GM19468 (cell line): ENCODE measurements around the gene WAPL.

Experiments
- ATAC-seq: cut with Tn5 transposase; IDR thresholded peaks from one replicate; pipeline ENCODE4 v1.9.1; 2021; ENCODE audit warnings: mild to moderate bottlenecking, moderate library complexity, moderate number of reproducible peaks; ENCODE audit not compliant: unreplicated experiment; ENCODE audit errors: extremely low read depth

The WAPL gene

DNA sequence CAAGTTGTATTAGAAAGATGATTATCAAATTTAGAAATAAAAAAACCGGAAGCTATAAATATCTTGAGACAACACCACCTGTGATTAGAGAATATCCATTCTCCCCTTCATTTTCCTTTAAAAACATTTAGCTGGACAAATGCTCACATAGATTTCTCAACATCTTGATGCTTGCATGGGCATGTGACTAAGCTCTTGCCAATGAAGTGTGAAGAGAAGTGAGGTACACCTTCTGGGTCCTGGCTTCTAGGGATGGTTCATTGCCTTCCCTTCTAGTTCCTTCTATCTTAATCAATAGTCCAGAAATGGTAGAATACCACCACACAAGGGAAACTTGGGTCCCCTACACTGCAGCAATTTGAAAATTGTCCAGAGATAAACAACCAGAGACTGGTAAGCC is 41.0 kb downstream of the WAPL start:
- ATAC-seq = no peak

DNA sequence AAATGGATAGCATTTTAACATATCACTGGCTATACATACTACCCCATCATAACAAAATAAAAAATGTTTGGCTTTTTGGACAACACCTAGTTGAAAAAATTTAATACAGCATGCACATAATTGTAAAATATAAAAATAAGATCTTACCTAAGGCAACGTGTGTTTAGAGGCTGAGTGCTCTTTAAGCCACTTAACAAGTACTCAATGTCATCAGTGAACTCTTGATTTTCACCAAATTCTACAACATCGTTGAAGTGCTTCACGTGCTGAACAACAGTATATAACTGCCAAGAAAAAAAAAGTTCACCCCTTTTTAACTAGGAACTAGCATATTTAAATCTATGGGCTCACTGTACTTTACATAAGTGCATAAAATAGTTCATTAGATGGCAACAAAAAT is 49.5 kb downstream of the WAPL start:
- no peak for ATAC-seq

DNA sequence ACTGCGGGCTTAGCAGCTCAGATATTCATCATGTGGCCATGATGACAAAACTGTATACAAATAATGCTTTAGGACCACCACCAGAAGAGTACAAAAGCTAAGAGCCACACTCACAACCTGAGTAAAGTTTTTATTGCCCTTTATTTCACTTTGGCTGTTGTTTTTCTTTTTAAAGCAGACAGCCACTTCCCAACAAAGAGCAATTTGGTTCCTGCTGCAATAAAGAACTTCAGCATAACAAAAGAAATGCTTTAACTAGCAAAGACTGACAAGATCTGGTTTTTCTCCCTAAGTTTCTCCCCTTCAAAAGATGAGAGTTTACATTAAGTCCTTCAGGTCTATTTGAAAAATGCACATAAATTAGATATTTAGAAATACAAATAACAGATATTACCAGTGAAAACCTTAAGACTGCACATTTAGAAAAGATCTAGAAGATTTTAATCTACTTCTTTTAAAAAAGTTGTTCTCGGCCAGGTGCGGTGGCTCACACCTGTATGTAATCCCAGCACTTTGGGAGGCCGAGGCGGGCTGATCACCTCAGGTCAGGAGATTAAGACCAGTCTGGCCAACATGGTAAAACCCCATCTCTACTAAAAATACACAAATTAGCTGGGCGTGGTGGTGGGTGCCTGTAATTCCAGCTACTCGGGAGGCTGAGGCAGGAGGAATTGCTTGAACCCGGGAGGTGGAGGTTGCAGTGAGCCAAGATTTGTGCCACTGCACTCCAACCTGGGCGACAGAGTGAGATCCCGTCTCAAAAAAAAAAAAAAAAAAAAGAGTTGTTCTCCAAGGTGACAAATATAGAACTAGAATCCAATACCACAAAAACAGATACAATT is 59.4 kb downstream of the WAPL start:
- ATAC-seq = no peak

DNA sequence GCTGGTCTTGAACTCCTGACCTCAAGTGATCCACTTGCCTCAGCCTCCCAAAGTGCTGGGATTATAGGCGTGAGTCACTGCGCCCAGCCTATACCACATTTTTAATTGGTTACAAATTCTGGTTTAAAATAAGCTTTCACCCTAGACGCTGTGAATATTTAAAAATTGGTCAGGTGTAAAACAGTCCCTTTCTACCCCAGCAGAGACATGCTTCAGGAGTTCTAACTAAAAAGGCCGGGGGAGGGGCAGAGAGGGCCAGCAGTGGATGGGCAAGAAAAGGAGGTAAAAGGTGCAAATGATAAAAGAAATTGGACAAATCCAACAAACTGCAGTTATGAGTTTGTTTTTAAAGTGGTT is 70.0 kb downstream of the WAPL start:
- no peak for ATAC-seq

DNA sequence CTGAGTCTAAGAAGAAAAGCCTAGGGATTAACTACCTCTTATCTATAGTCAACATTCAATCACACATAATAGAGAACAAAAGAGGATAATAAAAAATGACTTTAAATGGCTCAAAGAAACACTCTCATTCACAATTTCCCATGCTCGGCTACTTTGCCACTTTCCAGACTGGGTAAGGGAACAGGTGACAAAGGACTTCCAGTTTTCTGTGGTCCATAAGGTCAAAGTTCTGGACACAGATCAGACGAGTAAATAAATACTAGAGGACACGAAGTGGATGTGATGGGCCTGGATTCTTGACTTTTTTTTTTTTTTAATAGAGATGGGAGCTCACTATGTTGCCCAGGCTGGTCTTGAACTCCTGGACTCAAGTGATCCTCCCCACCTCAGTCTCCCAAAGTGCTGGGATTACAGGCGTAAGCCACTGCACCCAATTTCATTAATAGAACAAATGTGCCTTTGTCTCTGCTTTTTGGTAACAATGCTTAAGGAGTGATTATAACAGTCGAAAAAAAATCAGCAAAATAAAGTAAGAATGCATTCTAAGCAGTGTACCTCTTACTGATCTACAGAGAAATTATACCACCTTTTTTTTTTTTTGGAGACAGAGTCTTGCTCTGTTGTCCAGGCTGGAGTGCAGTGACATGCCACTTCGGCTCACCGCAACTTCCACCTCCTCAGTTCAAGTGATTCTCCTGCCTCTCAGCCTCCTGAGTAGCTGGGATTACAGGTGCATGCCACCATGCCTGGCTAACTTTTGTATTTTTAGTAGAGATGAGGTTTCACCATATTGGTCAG is 70.6 kb downstream of the WAPL start:
- ATAC-seq = no peak

DNA sequence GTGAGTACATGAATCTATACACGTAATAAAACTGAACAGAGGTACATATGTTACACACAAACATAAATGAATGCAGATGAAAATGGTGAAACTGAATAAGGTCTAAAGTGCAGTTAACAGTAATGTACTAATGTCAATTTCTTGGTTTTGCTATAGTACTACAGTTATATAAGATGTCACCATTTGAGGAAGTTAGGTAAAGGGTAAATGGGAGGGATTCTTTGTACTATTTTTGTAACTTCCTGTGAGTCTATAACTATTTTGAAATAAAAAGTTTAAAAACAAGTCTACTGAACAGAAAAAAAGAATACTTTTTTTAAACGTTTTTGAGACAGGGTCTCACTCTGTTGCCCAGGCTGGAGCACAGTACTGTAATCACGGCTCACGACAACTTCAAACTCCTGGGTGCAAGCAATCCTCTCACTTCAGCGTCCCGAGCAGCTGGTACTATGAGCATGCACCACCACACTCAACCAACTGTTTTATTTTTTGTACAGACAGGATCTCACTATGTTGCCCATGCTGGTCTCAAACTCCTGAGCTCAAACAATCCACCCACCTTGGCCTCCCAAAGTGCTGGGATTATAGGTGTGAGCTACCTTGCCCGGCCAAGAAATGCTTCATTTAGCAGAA is 71.5 kb downstream of the WAPL start:
- ATAC-seq = no peak

DNA sequence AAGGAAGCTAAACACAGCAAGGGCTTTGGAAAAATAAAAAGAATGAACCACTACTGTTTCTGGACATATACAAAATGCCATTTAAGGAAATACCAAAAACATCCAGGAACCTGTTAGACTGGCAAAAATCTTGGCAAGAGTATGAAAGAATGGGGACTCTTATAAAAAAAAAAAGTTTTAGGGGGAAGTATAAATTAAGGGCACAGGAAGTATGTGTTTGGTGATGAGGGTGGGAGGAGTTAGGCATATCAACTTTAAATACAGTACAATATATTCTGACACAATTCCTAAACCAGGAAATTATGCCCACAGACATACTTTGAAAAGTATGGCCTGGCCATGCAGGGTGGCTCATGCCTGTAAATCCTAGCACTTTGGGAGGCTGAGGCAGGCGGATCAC is 74.2 kb downstream of the WAPL start:
- no peak for ATAC-seq

DNA sequence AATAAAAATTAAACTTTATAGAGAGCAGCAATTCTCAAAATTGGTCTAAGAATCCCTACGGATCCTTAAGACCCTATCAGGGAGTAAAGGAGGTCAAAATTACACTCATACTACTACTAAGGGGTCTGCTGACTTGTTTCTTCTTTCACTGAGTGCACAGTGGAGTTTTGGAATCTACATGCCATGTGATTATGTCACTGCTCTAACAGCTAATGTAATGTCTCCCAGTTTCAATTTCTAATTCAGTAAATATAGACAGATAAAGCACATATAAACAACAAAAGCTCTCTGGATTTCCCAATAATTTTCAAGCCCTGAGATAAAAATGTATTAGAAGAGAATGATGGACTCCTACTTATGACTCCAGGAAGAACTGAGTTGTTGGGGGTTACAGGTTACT is 74.6 kb downstream of the WAPL start:
- ATAC-seq = no peak

DNA sequence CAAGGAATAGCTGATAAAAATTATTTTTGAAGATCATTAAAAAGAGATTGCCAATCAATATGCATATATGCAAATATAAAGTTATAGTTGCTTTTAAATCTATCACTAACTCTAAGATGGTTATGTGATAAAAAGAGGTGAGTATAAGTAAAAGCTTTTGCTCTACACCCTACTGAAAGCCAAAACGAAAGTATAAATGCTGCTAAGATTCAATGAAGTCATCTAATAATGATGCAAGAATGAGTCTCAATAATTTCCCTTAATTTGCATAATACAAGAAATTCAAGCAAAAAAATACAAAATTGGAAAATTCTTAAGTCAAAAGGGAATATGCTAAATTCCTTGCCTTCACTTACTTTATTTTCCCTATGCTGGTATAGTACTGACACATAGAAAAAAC is 75.2 kb downstream of the WAPL start:
- no peak for ATAC-seq

DNA sequence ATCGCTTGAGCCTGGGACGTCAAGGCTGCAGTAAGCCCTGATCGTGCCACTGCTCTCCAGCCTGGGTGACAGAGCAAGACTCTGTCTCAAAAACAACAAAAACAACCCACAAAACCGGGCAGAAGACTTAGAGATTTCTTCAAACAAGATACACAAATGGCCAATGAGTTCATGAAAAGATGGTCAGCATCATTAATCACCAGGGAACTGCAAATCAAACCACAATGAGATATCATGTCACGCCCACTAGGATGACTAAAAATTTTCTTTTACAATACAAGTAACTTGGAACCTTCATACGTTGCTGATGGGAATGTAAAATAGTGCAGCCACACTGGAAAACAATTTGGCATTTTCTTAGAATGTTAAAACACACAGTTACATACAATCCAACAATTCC is 77.7 kb downstream of the WAPL start:
- no peak for ATAC-seq

DNA sequence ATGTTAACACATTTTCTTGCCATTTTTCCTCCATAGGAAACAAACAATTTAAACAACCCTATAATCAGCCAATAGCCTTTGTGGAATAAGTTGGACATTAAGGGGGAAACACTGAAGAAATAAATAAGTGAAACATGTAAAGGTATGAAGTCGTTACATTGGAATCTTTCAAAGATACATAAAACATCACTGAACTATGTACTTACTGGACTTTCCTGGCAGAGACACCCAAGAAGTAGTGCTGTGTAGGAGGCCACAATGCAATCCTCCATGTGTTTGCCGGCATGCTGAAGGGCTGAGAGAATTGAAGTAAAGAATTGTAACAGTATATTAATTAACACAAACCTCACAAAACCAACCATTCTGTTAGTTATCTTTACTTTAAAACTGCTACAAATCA is 78.5 kb downstream of the WAPL start:
- ATAC-seq = no peak

DNA sequence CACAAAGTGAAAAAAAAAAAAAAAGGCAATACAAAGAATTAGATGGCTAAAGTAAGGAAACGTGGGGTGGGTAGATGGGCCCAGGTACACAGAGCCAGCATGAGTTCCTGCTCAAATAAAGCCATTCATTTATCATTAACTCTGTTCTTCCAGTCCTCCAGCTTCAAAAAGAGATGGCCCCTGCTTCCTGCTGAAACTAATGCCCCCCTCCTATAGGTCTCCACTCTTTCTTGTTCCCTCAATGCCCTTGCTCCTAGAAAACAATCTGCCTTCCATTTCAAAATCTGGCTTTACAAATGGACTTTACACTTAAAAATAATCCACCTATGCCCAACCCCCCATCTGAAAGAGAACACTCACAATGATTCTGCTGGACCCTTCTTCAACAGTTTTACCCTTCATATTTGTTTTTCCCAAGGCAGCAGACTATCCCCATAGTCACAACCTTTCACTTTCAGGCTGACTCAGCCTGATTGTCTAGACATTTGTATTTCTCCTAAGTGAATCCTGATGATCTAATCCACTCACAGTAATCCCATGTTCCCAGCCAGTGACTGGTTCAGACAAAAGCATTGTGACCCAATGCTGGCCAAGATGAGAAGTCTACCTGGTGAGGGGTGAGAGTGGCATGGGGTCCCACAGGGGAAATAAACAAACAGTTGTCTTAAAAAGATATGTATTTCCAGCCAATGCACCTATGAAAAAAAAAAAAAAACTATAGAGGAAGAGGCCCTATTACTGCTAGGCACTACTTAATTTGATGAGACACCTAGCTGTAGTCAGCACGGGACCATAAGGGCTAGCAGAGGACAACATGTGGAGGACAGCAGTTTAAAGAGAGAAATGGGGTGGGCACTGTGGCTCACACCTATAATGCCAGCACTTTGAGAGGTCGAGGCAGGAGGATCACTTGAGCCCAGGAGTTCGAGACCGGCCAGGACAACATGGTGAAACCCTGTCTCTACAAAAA is 80.4 kb downstream of the WAPL start:
- ATAC-seq = no peak

DNA sequence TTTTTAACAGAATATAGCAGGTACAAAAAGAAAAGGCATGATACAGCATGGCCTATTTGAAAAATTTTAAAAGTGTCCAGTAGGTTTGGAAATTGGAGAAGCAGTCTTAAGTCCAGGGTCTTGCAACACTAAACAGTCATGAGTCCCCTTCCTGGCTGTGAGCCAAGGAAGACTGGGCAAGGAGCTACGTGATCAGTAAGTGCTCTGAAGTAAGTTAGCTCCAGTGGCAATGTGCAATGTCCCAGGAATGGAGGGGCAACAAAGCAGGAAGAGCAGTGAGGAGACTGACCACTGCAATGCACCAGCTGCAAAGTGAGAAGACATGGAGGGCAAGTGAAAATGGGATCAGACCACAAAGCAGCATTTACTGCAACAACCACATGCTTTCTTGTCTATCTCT is 82.0 kb downstream of the WAPL start:
- no peak for ATAC-seq

DNA sequence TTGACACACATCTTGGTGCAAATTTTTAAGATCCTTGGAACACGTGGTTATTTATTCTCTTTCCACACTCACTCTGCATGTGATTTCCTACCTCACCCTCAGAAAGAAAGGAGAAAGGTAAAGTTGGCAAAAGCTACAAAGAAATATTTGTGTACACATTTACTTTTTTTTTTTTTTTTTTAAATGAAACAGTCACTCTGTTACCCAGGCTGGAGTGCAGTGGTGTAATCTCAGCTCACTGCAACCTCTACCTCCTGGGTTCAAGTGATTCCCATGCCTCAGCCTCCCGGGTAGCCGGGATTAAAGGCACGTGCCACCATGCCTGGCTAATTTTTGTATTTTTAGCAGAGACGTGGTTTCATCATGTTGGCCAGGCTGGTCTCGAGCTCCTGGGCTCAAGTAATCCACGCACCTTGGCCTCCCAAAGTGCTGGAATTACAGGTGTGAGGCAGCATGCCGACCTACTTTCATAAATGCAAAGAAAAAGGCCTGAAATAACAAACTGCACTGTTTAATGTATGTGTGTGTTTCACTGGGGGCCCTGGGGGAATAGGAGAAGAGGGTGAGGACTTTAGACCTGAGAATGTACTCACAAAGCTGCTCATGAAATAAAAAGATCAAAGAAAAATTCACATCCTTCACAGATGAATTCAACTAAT is 83.4 kb downstream of the WAPL start:
- ATAC-seq = no peak

DNA sequence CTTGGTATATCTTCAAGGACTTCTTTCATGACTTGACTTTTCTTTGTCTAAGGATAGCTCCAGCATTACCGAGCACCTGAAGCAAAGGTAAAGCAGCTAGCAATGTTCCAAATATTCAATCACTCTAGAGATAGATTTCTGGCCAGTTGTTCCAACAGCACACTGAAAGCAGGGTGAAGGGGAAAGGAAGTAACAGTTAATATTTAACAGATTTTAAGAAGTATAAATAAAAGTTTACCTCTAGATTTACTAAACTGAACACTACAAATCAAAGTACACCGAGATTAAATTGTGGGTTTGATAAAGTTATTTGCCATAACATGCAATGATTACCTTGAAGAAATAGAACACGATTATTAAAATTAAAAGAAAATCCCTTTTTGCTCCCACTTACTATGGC is 84.1 kb downstream of the WAPL start:
- ATAC-seq = no peak

DNA sequence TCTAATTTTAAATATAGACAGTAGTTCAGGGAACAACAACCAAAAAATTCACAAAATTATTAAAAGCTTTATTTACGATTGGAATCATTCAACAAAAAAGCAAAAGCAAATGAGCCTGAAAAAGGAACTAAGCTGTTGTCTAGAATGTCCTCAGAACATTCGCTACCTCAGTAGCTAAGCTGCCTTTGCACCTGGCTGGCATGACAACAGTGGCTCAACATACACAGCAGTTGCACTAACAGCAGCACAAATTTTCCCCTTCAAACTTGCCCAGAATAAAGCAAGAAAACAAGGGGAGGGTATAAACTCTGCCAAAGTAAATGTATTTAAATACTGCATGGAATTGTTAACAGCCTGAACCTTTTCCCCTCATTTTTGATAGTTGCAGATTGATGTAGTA is 84.6 kb downstream of the WAPL start:
- ATAC-seq = no peak

DNA sequence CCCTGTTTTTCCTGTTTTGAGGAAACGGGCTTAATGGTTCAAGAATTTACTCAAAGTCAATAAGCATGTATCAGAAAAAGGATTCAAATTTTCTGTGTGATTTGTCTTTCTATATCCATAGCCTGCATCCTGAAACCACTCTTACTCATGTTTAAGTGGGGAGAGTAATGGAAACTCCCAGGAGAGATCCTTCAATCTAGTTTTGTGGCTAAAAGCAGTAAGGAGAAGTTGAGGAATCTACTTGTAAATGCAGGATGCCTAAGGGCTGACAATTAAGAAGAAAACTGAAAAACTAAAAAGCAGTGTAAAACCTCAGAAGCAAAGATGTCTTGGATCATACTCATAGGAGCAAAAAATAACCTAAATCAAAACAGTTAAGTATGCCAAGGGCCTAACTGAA is 86.9 kb downstream of the WAPL start:
- ATAC-seq = no peak

DNA sequence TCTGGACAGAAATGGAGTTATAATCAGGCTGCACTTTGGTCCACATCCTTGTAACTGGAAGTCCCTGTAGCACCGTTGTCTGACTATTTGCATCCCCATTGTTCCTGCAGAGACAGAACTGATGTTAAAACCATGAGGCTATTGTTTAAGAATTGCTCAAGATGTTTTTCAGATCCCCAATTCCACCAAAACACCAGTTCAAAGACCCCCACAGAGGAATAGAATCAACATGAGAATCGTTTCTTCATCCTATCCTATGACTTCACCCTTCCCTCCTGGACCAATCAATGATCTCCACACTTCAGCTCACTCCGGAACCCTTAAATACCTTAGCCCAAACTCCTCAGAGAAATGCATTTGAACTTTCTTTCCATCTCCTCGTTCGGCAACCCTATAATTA is 97.9 kb downstream of the WAPL start:
- ATAC-seq = no peak

DNA sequence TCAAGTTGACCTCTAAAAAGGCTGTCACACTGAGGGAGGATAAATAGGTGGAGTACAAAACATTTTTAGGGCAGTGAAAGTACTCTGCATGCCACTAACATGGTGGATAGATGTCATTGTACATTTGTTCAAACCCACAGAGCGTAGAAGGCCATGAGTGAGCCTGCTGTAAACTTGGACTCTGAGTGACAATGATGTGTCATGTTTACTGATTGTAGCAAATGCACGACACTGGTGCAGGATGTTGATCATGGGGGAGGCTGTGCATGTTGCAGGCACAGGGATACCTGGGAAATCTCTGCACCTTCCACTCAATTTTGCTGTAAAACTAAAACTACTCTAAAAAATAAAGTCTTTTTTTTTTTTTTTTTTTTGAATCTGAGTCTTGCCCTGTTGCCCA is 102.5 kb downstream of the WAPL start:
- ATAC-seq = no peak

DNA sequence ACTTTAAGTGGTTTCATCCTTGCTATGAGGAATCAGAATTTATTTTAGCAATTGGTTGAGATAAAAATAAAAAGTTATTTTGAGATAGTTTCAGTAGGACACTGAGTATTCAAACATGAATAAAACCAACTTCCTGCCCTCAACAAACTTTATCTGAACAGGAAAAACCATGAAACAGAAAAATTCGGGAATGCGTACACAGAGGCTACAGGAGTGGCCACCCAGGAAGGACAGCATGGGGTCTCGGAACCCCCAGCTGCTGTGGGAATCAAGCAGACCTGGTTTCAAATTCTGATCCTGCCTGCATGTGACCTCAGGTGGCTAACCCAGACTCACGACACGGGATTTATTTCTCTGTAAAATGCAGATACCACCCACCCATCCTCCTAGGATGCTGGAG is 106.0 kb downstream of the WAPL start:
- no peak for ATAC-seq
